ENCODE results near the gene SEMA7A.

Gene SEMA7A

DNA sequence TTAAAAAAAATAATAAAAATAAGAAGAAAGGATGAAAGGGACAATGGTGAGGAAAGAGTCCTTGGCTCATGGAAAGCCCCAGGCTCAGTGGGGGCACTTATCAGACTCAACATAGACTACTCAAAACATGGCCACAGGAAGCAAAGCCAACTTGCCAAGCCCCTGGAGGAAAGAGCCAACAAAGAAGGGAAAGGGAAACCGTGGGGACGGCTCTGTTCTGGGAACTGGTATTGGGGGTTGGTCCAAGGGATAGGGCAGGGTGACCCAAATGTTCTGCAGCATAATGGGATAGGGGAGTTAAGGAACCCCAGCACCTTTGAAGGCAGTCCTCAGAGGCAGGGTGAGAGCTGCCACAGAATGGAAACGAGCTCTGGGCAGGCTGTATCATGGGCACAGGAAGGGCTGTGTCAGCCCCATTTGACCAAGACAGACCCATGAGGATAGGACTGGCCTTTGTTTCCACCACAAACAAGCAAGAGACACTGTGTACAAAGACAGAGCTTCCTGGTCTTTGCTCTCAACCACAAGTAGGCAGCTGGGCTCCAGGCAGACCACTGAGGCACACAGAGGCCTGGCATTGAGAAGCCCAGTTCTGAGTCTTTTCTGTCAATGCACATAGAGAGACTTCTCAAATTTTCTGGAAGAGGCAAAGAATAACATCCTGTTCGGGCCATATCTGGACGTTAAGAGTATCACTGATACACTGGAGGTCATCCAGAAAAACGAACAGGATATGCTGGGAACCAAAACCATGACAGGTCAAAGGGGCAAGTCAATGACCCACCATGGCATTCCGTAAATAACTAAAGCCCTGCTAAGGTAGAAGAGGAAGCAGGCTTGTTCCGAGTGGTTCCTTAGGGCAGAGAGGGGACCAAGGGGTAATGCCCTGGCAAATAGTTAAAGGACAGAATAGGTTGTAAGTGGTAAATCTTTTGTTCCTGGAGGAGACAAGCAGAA is 10.6 kb upstream of the SEMA7A start:
- TF ChIP-seq, protein P1, sequence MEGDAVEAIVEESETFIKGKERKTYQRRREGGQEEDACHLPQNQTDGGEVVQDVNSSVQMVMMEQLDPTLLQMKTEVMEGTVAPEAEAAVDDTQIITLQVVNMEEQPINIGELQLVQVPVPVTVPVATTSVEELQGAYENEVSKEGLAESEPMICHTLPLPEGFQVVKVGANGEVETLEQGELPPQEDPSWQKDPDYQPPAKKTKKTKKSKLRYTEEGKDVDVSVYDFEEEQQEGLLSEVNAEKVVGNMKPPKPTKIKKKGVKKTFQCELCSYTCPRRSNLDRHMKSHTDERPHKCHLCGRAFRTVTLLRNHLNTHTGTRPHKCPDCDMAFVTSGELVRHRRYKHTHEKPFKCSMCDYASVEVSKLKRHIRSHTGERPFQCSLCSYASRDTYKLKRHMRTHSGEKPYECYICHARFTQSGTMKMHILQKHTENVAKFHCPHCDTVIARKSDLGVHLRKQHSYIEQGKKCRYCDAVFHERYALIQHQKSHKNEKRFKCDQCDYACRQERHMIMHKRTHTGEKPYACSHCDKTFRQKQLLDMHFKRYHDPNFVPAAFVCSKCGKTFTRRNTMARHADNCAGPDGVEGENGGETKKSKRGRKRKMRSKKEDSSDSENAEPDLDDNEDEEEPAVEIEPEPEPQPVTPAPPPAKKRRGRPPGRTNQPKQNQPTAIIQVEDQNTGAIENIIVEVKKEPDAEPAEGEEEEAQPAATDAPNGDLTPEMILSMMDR (IDR thresholded peaks at IDR 0.05) = no peak

DNA sequence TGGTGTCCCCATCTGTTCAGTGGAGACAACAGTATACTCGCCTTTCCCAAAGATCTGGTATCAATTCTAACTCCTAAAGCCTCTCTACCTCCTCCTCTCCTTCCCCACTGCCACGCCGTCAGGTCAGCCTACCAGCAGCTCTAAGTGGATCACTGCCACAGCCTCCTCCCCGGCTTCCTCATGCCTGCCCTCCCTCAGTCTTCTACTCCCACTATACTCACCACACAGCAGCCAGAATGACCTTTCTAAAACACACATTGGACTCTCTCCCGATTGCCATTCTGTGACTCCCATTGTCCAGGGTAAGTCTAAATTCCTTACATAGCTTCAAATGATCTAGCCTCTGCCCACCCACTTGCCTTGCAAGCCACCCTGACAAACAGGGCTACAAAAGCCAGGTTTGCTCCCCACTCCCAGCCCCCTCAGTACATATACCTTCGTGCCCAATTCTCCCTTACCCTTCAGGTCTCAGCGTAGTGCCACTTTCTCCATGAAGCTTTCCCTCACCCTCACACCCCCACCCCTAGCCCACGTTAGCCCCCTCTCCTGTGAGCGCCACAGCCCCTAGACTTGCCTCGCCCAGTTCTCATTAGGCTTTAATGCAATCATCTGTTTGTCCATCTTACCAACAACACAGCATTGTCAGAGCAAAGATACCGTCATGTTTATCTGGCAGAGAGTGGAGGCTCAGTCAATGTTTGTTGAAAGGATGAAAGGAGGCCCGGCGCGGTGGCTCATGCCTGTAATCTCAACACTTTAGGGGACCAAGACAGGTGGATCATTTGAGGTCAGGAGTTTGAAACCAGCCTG is 9.5 kb upstream of the SEMA7A start:
- TF ChIP-seq, protein P1 (IDR thresholded peaks at IDR 0.05) = no peak

DNA sequence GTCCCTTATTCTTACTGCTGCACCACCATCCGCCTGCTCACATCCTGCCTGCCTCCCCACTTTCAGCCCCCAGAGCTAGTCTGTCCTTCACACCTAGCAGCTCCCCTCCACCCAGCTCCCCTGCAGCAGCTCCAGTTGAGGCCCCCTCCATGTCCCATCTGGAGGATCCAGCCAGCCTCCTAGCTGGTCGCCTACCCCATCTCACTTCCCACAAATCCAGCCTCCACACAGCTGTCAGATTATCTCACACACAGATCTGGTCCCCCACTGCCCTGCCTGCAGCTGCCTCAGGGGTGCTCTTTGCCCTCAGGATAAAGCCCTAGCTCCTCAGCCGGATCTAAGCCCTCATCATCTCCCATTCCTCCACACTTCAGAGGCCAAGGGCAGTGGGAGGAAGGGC is 8.8 kb upstream of the SEMA7A start:
- TF ChIP-seq, protein P1 (IDR thresholded peaks at IDR 0.05) = no peak

DNA sequence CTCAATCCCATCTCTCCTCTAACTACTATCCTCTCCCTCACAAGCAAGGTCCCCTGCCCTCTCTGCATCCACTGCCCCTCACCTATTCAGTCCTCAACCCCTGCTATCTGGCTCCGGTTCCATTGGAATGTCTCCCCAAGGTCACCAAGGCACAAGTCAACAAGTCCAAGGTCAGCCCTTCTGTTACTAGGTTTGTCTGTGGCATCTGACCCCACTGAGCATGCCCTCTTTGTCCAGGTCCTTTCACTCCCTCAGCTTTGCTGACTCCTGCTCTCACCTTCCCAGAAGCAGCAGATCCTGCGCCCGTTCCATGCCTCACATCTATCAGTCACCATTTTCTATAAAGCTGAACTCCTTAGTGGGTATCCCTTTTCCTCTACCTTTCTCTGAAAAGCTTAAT is 8.3 kb upstream of the SEMA7A start:
- TF ChIP-seq, protein P1 (IDR thresholded peaks at IDR 0.05) = no peak

DNA sequence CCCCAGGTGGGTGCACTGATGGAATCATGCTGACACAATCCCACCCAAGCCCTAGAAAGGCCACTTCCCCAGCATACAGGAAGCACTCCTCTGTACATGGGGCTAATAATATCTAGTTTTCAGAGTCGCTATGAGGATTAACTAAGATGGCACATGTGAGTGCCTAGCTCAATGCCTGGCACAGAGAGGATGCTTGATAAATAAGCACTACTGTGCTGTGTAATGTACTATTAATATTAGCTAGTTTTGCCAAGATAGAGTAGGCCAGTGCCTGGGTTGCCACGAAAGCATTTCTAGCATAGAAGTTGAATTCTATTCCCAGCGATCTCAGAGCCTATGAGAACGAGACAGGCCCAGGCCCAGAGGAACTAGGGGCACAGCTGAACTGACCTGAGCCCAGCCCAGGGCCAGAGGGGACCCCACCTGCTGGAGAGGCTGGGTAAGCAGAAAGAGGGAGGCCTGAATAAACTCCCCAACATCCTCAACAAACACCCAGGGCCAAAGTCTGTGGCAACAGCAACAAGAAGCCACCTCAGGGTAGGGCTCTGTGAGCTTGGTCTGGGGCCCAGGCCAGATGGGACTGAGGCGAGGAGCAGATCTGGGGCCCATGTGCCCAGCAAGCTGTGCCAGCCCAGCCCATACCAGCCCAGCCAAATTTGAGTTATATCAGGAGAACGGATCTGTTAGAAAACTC is 7.6 kb upstream of the SEMA7A start:
- TF ChIP-seq, protein P1 (IDR thresholded peaks at IDR 0.05) = no peak

DNA sequence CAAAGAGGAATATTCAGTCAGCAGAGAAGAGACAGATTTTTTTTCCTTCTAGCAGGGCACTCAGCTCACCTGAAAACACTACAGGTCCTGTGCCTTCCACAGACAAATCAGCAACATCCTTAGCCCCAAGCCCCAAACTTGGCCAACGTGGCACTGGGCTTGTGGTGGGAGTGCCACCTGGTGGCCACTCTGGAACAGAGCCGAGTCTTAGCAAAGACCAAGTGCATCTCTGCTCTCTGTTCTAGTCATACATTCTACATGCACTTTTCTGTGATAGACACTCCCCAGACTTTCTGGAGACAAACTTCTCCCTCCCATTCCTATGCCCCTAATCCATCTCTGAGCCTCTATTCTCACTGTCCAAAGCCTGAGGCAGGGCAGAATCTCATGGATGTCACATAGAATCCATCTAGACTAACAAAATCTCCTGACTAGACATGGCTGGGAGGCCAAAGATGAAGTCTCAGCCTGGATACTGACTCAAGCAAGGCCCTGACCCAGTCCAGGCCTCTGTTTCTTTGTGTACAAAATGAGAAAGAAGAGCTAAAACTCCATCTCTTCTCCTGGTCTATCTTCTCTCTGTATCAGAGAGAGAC is 5.1 kb upstream of the SEMA7A start:
- TF ChIP-seq, protein P1 (IDR thresholded peaks at IDR 0.05) = peak; percentile 87

DNA sequence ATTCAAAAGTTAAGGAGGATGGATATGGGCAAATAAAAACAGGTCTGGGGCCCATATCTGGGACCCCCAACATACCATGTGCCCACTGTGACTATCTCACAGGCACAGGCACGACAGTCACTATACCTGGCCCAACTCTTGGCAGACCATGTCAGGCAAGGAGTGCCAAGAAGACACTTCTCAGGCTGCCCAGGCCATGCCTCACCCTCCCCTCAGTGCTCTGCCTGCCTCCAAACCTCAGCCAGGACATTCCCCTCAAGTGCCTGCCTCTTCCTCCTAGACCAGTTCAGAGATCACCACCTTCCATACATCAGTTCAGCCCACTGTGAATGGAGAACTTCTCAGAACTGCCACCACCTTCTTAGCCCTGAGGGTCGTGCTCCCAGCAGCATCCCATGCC is 4.4 kb upstream of the SEMA7A start:
- TF ChIP-seq, protein P1 (IDR thresholded peaks at IDR 0.05) = no peak

Measured in LNCAP (cell line).